Ishikawa (cell line): ENCODE data around the gene LEKR1.

Experiments
- EGR1 ChIP-seq: IDR thresholded peaks from 2 replicates; pipeline ENCODE4 v1.6.1; 2012
- EP300 ChIP-seq: IDR thresholded peaks from 2 replicates; pipeline ENCODE4 v1.6.1; 2012; ENCODE audit warnings: borderline replicate concordance
- TEAD4 ChIP-seq: IDR thresholded peaks from 2 replicates; pipeline ENCODE4 v1.6.1; 2012

DNA sequence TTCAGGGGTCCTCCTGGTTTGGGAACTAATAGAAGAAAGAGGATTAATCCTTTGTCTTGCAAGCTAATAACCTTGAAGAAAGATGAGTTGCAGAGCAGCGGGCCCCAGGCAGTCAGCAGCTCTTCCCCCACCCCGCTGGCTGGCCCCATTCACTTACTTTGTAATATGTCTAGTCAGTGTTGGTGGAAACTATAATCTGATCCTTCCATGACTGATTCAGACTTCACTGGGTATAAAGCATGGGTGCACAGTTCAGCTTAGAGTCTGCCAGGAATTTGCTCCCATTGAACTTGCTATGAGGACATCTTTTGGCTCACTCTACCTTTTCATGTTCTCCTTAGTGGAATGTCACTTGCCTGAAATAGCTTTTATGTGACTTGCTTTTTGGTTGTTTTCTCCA lies 216.1 kb downstream of the LEKR1 start:
- TF ChIP-seq EP300 (no peak), EGR1 (no peak), TEAD4 (no peak)
